Smooth muscle cell (in vitro differentiated cells): ENCODE results near the gene MLXIP. TPM values are rescaled to one million over a fixed set of nuclear protein-coding genes. Genes with fewer than 3 reads are reported as not detected.
"Not testable (repeated sequence)": the region's sequence is repeated elsewhere in the genome, so short reads cannot be mapped to it uniquely, and the experiment has no call there.

Experiments used
- DNase-seq: peaks from one replicate; lab custom pipeline; 2025; ENCODE audit not compliant: unreplicated experiment; lab: John Stamatoyannopoulos, UW
- H2AFZ ChIP-seq: fragments of 200-600 bp; sonication (generic); 2 replicates; pipeline ENCODE4 v1.6.0; 2016; ENCODE audit warnings: antibody characterized with exemption, low read depth, mild to moderate bottlenecking
- H3F3A ChIP-seq: fragments of 200-600 bp; sonication (generic); 2 replicates; pipeline ENCODE4 v1.6.0; 2017; ENCODE audit warnings: antibody characterized with exemption, low read depth
- H3K27ac ChIP-seq: fragments of 200-600 bp; sonication (generic); 2 replicates; pipeline ENCODE4 v1.5.1; 2016; ENCODE audit warnings: low read depth, mild to moderate bottlenecking
- H3K27me3 ChIP-seq: fragments of 200-600 bp; sonication (generic); 2 replicates; pipeline ENCODE4 v1.6.1; 2016; ENCODE audit warnings: low read depth, mild to moderate bottlenecking
- H3K36me3 ChIP-seq: fragments of 200-600 bp; sonication (generic); 2 replicates; pipeline ENCODE4 v1.5.1; 2016; ENCODE audit warnings: low read depth
- H3K4me1 ChIP-seq: fragments of 200-600 bp; sonication (generic); 2 replicates; pipeline ENCODE4 v1.5.1; 2016; ENCODE audit warnings: low read depth
- H3K4me2 ChIP-seq: fragments of 200-600 bp; sonication (generic); 2 replicates; pipeline ENCODE4 v1.6.0; 2016; ENCODE audit warnings: mild to moderate bottlenecking
- H3K4me3 ChIP-seq: fragments of 200-600 bp; sonication (generic); 2 replicates; pipeline ENCODE4 v1.5.1; 2016; ENCODE audit warnings: mild to moderate bottlenecking
- H3K79me2 ChIP-seq: fragments of 200-600 bp; sonication (generic); 2 replicates; pipeline ENCODE4 v1.6.0; 2016; ENCODE audit warnings: low read depth, mild to moderate bottlenecking
- H3K9ac ChIP-seq: fragments of 200-600 bp; sonication (generic); 2 replicates; pipeline ENCODE4 v1.6.0; 2016; ENCODE audit warnings: low read depth
- H3K9me3 ChIP-seq: fragments of 200-600 bp; sonication (generic); replicated peaks from 2 replicates; pipeline ENCODE4 v1.5.1; 2016; ENCODE audit warnings: low read depth
- H4K20me1 ChIP-seq: fragments of 200-600 bp; sonication (generic); 2 replicates; pipeline ENCODE4 v1.6.0; 2016; ENCODE audit warnings: low read depth
- CTCF ChIP-seq: fragments of 200-600 bp; sonication (generic); IDR thresholded peaks from 2 replicates; pipeline ENCODE4 v1.5.1; 2017; ENCODE audit warnings: borderline replicate concordance, mild to moderate bottlenecking, antibody characterized with exemption; ENCODE audit not compliant: insufficient read depth, poor library complexity, severe bottlenecking
- WGBS: methylation state at CpG from one replicate; pipeline ENCODE4 v1.1.7; 2016; ENCODE audit warnings: low lambda C conversion rate; 5-methylcytosine and 5-hydroxymethylcytosine counted together
- polyA plus RNA-seq: library from polyadenylated mRNA; unstranded; fragments of >200 nt; fragmentation: Nextera tagmentation; extraction: Ambion mirVana; gene quantifications from 2 replicates; pipeline ENCODE4 v1.2.1, GENCODE V29; 2016
- total RNA-seq: library from RNA; depleted of rRNA; stranded (reverse); fragments of >200 nt; gene quantifications from 2 replicates; pipeline ENCODE4 v1.2.3, GENCODE V29; 2014

The MLXIP gene
- total and polyA plus RNA-seq, 2 experiments from 2014 or later: 11.8 to 15.3 TPM

DNA sequence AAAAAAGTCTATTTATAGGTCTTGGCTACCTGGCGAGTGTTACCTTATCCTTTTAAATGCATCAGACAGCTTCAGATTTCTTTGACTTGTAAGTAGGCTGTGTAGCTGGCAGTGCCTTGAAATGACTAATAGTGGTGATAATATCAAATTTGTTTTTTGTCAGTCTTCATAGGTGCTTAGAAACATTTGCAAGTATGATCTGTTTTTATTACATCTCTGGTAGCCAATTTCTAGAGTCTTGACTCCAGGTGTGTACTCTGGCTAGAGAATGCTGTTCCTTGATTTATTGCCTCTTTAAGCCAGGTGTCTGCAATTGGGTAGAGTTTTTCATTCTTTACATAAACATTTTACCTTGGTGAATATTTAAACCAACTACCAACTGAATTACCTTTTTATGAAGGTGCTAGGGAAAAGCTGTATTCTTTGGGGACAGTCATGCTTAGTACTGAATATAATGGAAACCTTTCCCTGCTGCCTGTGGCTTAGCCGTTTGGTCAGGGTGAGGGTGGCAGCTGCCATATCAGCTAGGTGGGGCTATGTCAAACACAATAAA, 32.6 kb downstream of the MLXIP start:
- WGBS: 71% methylated on average over 2 of the region's 2 CpGs
- DNase-seq: no peak
- H3K4me1 ChIP-seq: peaks cover 2% of the 10 kb centered on the region

DNA sequence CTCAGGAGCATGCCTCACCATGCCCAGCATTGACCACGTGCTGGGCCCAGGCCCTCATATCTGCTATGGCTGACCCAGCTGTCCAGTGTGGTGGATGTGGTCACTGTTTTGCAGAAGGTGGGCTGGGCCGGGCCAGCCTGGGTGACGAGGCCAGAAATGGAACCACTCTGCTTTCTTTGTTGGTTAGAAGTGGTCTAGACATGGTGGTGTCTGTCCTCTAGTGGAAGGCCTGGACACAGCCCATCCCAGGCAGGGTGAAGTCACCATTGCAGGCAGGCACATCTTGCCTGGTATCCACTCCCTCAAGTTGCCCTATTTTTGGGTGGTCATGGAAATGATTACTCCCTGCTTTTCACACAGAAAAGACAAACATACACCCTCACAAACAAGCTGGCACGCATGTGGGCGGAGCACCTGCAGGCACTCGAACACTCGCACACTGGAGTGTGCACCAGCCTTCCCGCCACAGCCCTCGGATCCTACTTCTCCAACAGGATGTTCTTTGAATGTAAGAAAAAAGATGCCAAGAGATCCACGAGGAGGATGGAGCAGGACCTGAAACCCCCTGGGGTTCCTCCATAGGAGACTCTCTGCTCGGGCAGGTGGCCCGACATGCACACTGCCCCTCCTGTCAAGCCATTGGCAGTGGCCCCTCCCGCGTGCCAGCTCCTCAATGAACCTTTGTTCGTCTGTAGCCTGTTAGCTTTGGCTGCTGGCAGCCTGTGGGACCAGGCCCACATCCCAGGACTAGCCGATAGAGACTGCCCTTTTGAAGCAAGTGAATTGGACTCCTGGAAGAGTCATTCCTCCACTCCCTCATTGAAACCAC, 38.4 kb downstream of the MLXIP start:
- no peaks in the 10 kb centered on the region for H3K4me1 ChIP-seq
- no peak overlapping the region for H3K4me3 ChIP-seq
- H3F3A ChIP-seq: no peaks in the 10 kb centered on the region
- H3K4me2 ChIP-seq: no peak overlapping the region
- no peak for DNase-seq
- no peaks in the 10 kb centered on the region for H3K9me3 ChIP-seq
- H3K9ac ChIP-seq: no peak overlapping the region
- WGBS: 95% methylated on average over 16 of the region's 16 CpGs
- no peak overlapping the region for H2AFZ ChIP-seq
- H3K79me2 ChIP-seq: peaks cover 43% of the 10 kb centered on the region
- no peak for TF ChIP-seq CTCF
- no peak overlapping the region for H3K27ac ChIP-seq
- no peaks in the 10 kb centered on the region for H3K27me3 ChIP-seq
- H3K36me3 ChIP-seq: no peaks in the 10 kb centered on the region
- H4K20me1 ChIP-seq: peaks cover 43% of the 10 kb centered on the region

More for the DNA sequence above, 32.6 kb downstream of the MLXIP start:
- peaks cover 46% of the 10 kb centered on the region for H4K20me1 ChIP-seq
- H3K27ac ChIP-seq: peak overlapping the region; percentile 63
- H3K27me3 ChIP-seq: no peaks in the 10 kb centered on the region
- no peak overlapping the region for H3K4me2 ChIP-seq
- H3K79me2 ChIP-seq: peaks cover 48% of the 10 kb centered on the region
- no peak for TF ChIP-seq CTCF
- peaks cover 6% of the 10 kb centered on the region for H3F3A ChIP-seq
- H2AFZ ChIP-seq: no peak overlapping the region
- no peaks in the 10 kb centered on the region for H3K9me3 ChIP-seq
- H3K36me3 ChIP-seq: no peaks in the 10 kb centered on the region
- no peak overlapping the region for H3K9ac ChIP-seq
- no peak overlapping the region for H3K4me3 ChIP-seq

GRCh38 chr12:122117979-122118378, 39.4 kb downstream of the MLXIP start:
- no peak overlapping the region for H3K4me3 ChIP-seq
- H4K20me1 ChIP-seq: peaks cover 54% of the 10 kb centered on the region
- no peaks in the 10 kb centered on the region for H3F3A ChIP-seq
- 90% methylated on average over 8 of the region's 8 CpGs for WGBS
- H3K9ac ChIP-seq: no peak overlapping the region
- H3K27me3 ChIP-seq: no peaks in the 10 kb centered on the region
- no peak overlapping the region for H3K27ac ChIP-seq
- no peak overlapping the region for H3K4me2 ChIP-seq
- H3K36me3 ChIP-seq: no peaks in the 10 kb centered on the region
- no peak for DNase-seq
- no peak for TF ChIP-seq CTCF
- H3K4me1 ChIP-seq: peaks cover 1% of the 10 kb centered on the region
- no peak overlapping the region for H2AFZ ChIP-seq
- H3K9me3 ChIP-seq: no peaks in the 10 kb centered on the region
- H3K79me2 ChIP-seq: peaks cover 35% of the 10 kb centered on the region

GRCh38 chr12:122121341-122121740, 42.8 kb downstream of the MLXIP start:
- 98% methylated on average over 11 of the region's 11 CpGs for WGBS
- H3K9ac ChIP-seq, H3K4me1 ChIP-seq, H2AFZ ChIP-seq, H3F3A ChIP-seq, H3K27me3 ChIP-seq, H3K4me2 ChIP-seq, H3K4me3 ChIP-seq, H3K36me3 ChIP-seq, H3K9me3 ChIP-seq, DNase-seq, H3K27ac ChIP-seq: not testable (repeated sequence)
- Histone ChIP-seq H4K20me1 (peaks cover 83% of the 10 kb centered on the region), H3K79me2 (peaks cover 47% of the 10 kb centered on the region)
